SJSA1 (cell line): ENCODE results near the gene COMMD4. TPM values are rescaled to one million over a fixed set of nuclear protein-coding genes. Genes with fewer than 3 reads are reported as not detected.
"Not testable (repeated sequence)": the region's sequence is repeated elsewhere in the genome, so short reads cannot be mapped to it uniquely, and the experiment has no call there.

Experiments
- DNase-seq, 2 experiments: peaks; one replicate each; pipeline ENCODE4 v3.0.0-alpha.2; 2015 to 2020; ENCODE audit warnings: low spot score in 2 of 2, low read depth in 1 of 2
- H3K27ac ChIP-seq: fragments of 250-450 bp; sonication (Bioruptor Pico); 2 replicates; pipeline ENCODE4 v1.5.1; 2020; ENCODE audit warnings: mild to moderate bottlenecking, moderate library complexity
- H3K27me3 ChIP-seq: fragments of 250-450 bp; sonication (Bioruptor Pico); replicated peaks from 2 replicates; pipeline ENCODE4 v1.5.1; 2020; ENCODE audit warnings: mild to moderate bottlenecking, moderate library complexity
- H3K36me3 ChIP-seq: fragments of 250-450 bp; sonication (Bioruptor Pico); 2 replicates; pipeline ENCODE4 v1.5.1; 2020; ENCODE audit warnings: mild to moderate bottlenecking
- H3K4me1 ChIP-seq: fragments of 250-450 bp; sonication (Bioruptor Pico); replicated peaks from 2 replicates; pipeline ENCODE4 v1.6.1; 2021; ENCODE audit warnings: mild to moderate bottlenecking
- H3K4me3 ChIP-seq: fragments of 250-450 bp; sonication (Bioruptor Pico); 2 replicates; pipeline ENCODE4 v1.5.1; 2020; ENCODE audit warnings: mild to moderate bottlenecking
- H3K9me3 ChIP-seq: fragments of 250-450 bp; sonication (Bioruptor Pico); replicated peaks from 2 replicates; pipeline ENCODE4 v1.5.1; 2020; ENCODE audit warnings: mild to moderate bottlenecking
- total RNA-seq: library from RNA; depleted of rRNA; stranded (reverse); fragments of >200 nt; shearing (Covaris generic); gene quantifications from 2 replicates; pipeline ENCODE4 v1.2.3, GENCODE V29; 2014

COMMD4 gene
- total RNA-seq, 1 experiment from 2014 or later = 106 TPM

GRCh38 chr15:75343953-75344352 lies 8.1 kb downstream of the COMMD4 start:
- not testable (repeated sequence) for DNase-seq
- peaks cover 22% of the 10 kb centered on the region for H3K36me3 ChIP-seq

GRCh38 chr15:75346796-75347221 lies 10.9 kb downstream of the COMMD4 start, which contains the start of gene NEIL1:
TSS of gene NEIL1 (plus strand) at chr15:75347039. CDS start at chr15:75348906, 1,867 bp downstream.
- Histone ChIP-seq H3K9me3 (no peaks in the 10 kb centered on the region), H3K27me3 (peaks cover 28% of the 10 kb centered on the region), H3K4me3 (peak within 1 kb of the TSS; percentile 35), H3K27ac (no peak within 1 kb of the TSS), H3K4me1 (peaks cover 17% of the 10 kb centered on the region), H3K36me3 (peaks cover 6% of the 10 kb centered on the region; the same call in 1 of the 2 replicates)
- DNase-seq = no peak

More at GRCh38 chr15:75343953-75344352, 8.1 kb downstream of the COMMD4 start:
- H3K27ac ChIP-seq, H3K9me3 ChIP-seq, H3K4me3 ChIP-seq: not testable (repeated sequence)
- H3K27me3 ChIP-seq = peaks cover 25% of the 10 kb centered on the region
- peaks cover 26% of the 10 kb centered on the region for H3K4me1 ChIP-seq

- DNase-seq = no peak
- peaks cover 28% of the 10 kb centered on the region for H3K27me3 ChIP-seq
- H3K4me3 ChIP-seq = peak overlapping the region; percentile 35
- H3K36me3 ChIP-seq = peaks cover 8% of the 10 kb centered on the region; the same call in 1 of the 2 replicates
- H3K9me3 ChIP-seq = no peaks in the 10 kb centered on the region
- H3K27ac ChIP-seq = no peak overlapping the region
- H3K4me1 ChIP-seq = peaks cover 17% of the 10 kb centered on the region
Observed at GRCh38 chr15:75347222-75348033, 11.6 kb downstream of the COMMD4 start.

GRCh38 chr15:75348034-75348561 lies 12.2 kb downstream of the COMMD4 start:
- Histone ChIP-seq H3K4me3 (peak overlapping the region; percentile 35), H3K27me3 (peaks cover 28% of the 10 kb centered on the region), H3K27ac (no peak overlapping the region), H3K9me3 (no peaks in the 10 kb centered on the region), H3K36me3 (peaks cover 8% of the 10 kb centered on the region; the same call in 1 of the 2 replicates), H3K4me1 (peaks cover 17% of the 10 kb centered on the region)
- no peak for DNase-seq

- Histone ChIP-seq H3K36me3 (peaks cover 8% of the 10 kb centered on the region; the same call in 1 of the 2 replicates), H3K4me1 (peaks cover 17% of the 10 kb centered on the region), H3K9me3 (no peaks in the 10 kb centered on the region), H3K27me3 (peaks cover 28% of the 10 kb centered on the region), H3K27ac (no peak overlapping the region), H3K4me3 (peak overlapping the region; percentile 35; the same call in 1 of the 2 replicates)
- no peak for DNase-seq
Observed at GRCh38 chr15:75348562-75349350, 12.9 kb downstream of the COMMD4 start.

GRCh38 chr15:75349351-75349669 lies 13.4 kb downstream of the COMMD4 start:
- not testable (repeated sequence) for H3K4me3 ChIP-seq, H3K9me3 ChIP-seq, H3K27ac ChIP-seq, H3K36me3 ChIP-seq, DNase-seq
- peaks cover 17% of the 10 kb centered on the region for H3K4me1 ChIP-seq
- peaks cover 28% of the 10 kb centered on the region for H3K27me3 ChIP-seq

GRCh38 chr15:75349851-75350588 lies 14.2 kb downstream of the COMMD4 start:
- no peak overlapping the region for H3K4me3 ChIP-seq
- no peaks in the 10 kb centered on the region for H3K9me3 ChIP-seq
- DNase-seq = no peak
- peaks cover 17% of the 10 kb centered on the region for H3K4me1 ChIP-seq
- H3K36me3 ChIP-seq = peaks cover 8% of the 10 kb centered on the region; the same call in 1 of the 2 replicates
- H3K27ac ChIP-seq = no peak overlapping the region
- peaks cover 28% of the 10 kb centered on the region for H3K27me3 ChIP-seq

GRCh38 chr15:75350601-75351361 lies 14.9 kb downstream of the COMMD4 start:
- Histone ChIP-seq H3K4me1 (peaks cover 17% of the 10 kb centered on the region), H3K27me3 (peaks cover 28% of the 10 kb centered on the region), H3K27ac (no peak overlapping the region), H3K4me3 (no peak overlapping the region), H3K36me3 (peaks cover 8% of the 10 kb centered on the region; the same call in 1 of the 2 replicates), H3K9me3 (no peaks in the 10 kb centered on the region)
- no peak for DNase-seq

GRCh38 chr15:75352186-75353080 lies 16.6 kb downstream of the COMMD4 start:
- no peak overlapping the region for H3K27ac ChIP-seq
- H3K27me3 ChIP-seq = peaks cover 18% of the 10 kb centered on the region
- H3K9me3 ChIP-seq = no peaks in the 10 kb centered on the region
- DNase-seq = no peak
- H3K4me1 ChIP-seq = peaks cover 14% of the 10 kb centered on the region
- peaks cover 13% of the 10 kb centered on the region for H3K36me3 ChIP-seq
- H3K4me3 ChIP-seq = no peak overlapping the region

- H3K4me3 ChIP-seq = no peak overlapping the region
- peaks cover 2% of the 10 kb centered on the region for H3K4me1 ChIP-seq
- DNase-seq = no peak
- H3K27me3 ChIP-seq = peaks cover 7% of the 10 kb centered on the region
- H3K36me3 ChIP-seq = peaks cover 16% of the 10 kb centered on the region
- H3K27ac ChIP-seq = no peak overlapping the region
- no peaks in the 10 kb centered on the region for H3K9me3 ChIP-seq
Observed at GRCh38 chr15:75353604-75354003, 17.7 kb downstream of the COMMD4 start.

- no peak overlapping the region for H3K27ac ChIP-seq
Observed at GRCh38 chr15:75354454-75354853, 18.6 kb downstream of the COMMD4 start.

GRCh38 chr15:75355369-75355768 lies 19.5 kb downstream of the COMMD4 start:
- no peaks in the 10 kb centered on the region for H3K4me1 ChIP-seq
- H3K27me3 ChIP-seq = no peaks in the 10 kb centered on the region
- no peak overlapping the region for H3K4me3 ChIP-seq
- H3K27ac ChIP-seq = no peak overlapping the region
- no peak for DNase-seq
- H3K9me3 ChIP-seq = no peaks in the 10 kb centered on the region
- H3K36me3 ChIP-seq = peaks cover 28% of the 10 kb centered on the region

More at GRCh38 chr15:75354454-75354853, 18.6 kb downstream of the COMMD4 start:
- Histone ChIP-seq H3K27me3 (no peaks in the 10 kb centered on the region; the same call in 1 of the 2 replicates), H3K36me3 (peaks cover 20% of the 10 kb centered on the region), H3K4me3 (no peak overlapping the region), H3K4me1 (no peaks in the 10 kb centered on the region), H3K9me3 (no peaks in the 10 kb centered on the region)
- DNase-seq = no peak
